Measurements from ENCODE around the gene SLC22A17. TPM values are rescaled to one million over a fixed set of nuclear protein-coding genes. Genes with fewer than 3 reads are reported as not detected.

Gene SLC22A17
- total and polyA plus RNA-seq, 2 of the 13 experiments (the other 11 are each of a cell fraction or from before 2014, with no cell fraction given), result 0.95 to 1.1 TPM

GRCh38 chr14:23360496-23360895 lies 7.8 kb upstream of the SLC22A17 start (continued):
- TF ChIP-seq ZBTB49 (CRISPR knock-in tag; IDR thresholded peaks at IDR 0.05; ENCODE audit: borderline replicate concordance) (no peak), ZNF383 (CRISPR knock-in tag; IDR thresholded peaks at IDR 0.05; ENCODE audit: borderline replicate concordance) (no peak), ZNF788 (CRISPR knock-in tag; IDR thresholded peaks at IDR 0.05; ENCODE audit: borderline replicate concordance) (peak; percentile 42; the same call in 1 of the 2 replicates), SP2 (CRISPR knock-in tag; IDR thresholded peaks at IDR 0.05) (no peak), ETV6 (CRISPR knock-in tag; conservative IDR thresholded peaks at IDR 0.05) (no peak), LBX2 (CRISPR knock-in tag; IDR thresholded peaks at IDR 0.05; ENCODE audit: borderline replicate concordance) (no peak), NR2F1 (CRISPR knock-in tag; IDR thresholded peaks at IDR 0.05) (no peak), ELF1 (CRISPR knock-in tag; IDR thresholded peaks at IDR 0.05) (no peak), HOMEZ (CRISPR knock-in tag; IDR thresholded peaks at IDR 0.05; ENCODE audit: low read depth) (no peak), HDAC2 (CRISPR knock-in tag; IDR thresholded peaks at IDR 0.05) (no peak), ZNF563 (CRISPR knock-in tag; IDR thresholded peaks at IDR 0.05) (no peak), RAD21 (CRISPR knock-in tag; IDR thresholded peaks at IDR 0.05) (peak; percentile 25; the same call in 1 of the 2 replicates), FOXJ3 (CRISPR knock-in tag; IDR thresholded peaks at IDR 0.05; ENCODE audit: borderline replicate concordance) (no peak), TEAD2 (CRISPR knock-in tag; IDR thresholded peaks at IDR 0.05) (no peak), E2F2 (CRISPR knock-in tag; IDR thresholded peaks at IDR 0.05; ENCODE audit: borderline replicate concordance) (0 out of 2 replicates have a peak, but pooled peaks have one; percentile 23), ZHX1 (CRISPR knock-in tag; IDR thresholded peaks at IDR 0.05; ENCODE audit: low read depth) (no peak), SMAD1 (CRISPR knock-in tag; IDR thresholded peaks at IDR 0.05; ENCODE audit: borderline replicate concordance, low read depth) (no peak), ZFP36L1 (CRISPR knock-in tag; IDR thresholded peaks at IDR 0.05) (no peak), GMEB2 (CRISPR knock-in tag; IDR thresholded peaks at IDR 0.05; ENCODE audit: low read depth) (no peak)
